Fibroblast of lung (primary cell): ENCODE results near the gene NOX3.

ENCODE experiments used
- CTCF ChIP-seq, 2 donors: IDR thresholded peaks in 1 of 2; conservative IDR thresholded peaks in 1 of 2; 1 replicate in 1 of 2; 2 replicates in 1 of 2; pipeline ENCODE4 v1.5.1; 2011 to 2012; ENCODE audit warnings: low read length in 2 of 2, control low read depth in 1 of 2, inconsistent platforms in 1 of 2, low read depth in 1 of 2, mild to moderate bottlenecking in 1 of 2
- EZH2 ChIP-seq: IDR thresholded peaks from 2 replicates; pipeline ENCODE4 v1.5.1; 2012; ENCODE audit warnings: low read length, control low read depth, mild to moderate bottlenecking; ENCODE audit errors: missing control alignments

GRCh38 chr6:155493694-155494143, 38.1 kb upstream of the NOX3 start:
- TF ChIP-seq CTCF (conservative IDR thresholded peaks at IDR 0.05 in 1 of 2, IDR thresholded peaks at IDR 0.05 in 1 of 2; ENCODE audit: low read depth in 1 of 2, low read length in 2 of 2), result no peak
- TF ChIP-seq EZH2, result no peak
